GM13977 (cell line): ENCODE data around the gene GTF3C2.
A peak's percentile ranks its signal among the peaks of the same experiment; 100 is the strongest.
"Not testable (repeated sequence)": the region's sequence is repeated elsewhere in the genome, so short reads cannot be mapped to it uniquely, and the experiment has no call there.

Experiments
- DNase-seq: peaks from one replicate; pipeline ENCODE4 v3.0.0; 2012; ENCODE audit warnings: low spot score
- in situ Hi-C: fragments of 300-500 bp; cut with MboI; formaldehyde crosslinking; loops from one replicate; pipeline ENCODE4 v1.12.0; 2022; ENCODE audit warnings: low sequenced_read_pairs, low pct_unique_long_range_greater_than_20kb, mixed read lengths, inconsistent platforms; ENCODE audit not compliant: unreplicated experiment
- TF ChIP-seq, protein P1 (sequence below): IDR thresholded peaks from 2 replicates; pipeline ENCODE4 v1.5.1; 2012; ENCODE audit warnings: mild to moderate bottlenecking, control low read depth; ENCODE audit not compliant: insufficient read depth; ENCODE audit errors: extremely low read depth, missing control alignments

The GTF3C2 gene

DNA sequence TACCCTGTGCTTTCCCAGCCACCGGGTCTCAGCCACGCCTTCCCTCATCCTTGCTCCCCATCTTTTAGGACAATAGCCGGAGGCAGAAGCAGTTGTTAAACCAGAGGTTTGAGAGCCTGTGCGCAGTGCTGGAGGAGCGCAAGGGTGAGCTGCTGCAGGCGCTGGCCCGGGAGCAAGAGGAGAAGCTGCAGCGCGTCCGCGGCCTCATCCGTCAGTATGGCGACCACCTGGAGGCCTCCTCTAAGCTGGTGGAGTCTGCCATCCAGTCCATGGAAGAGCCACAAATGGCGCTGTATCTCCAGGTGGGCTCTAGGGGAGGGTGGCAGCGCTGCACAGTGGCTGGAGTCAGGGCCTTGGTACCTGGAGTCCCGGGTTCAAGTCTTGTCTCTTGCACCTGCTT, 51.0 kb downstream of the GTF3C2 start:
- no peak for DNase-seq
- in situ Hi-C loops, result no loop called here
- TF ChIP-seq, protein P1, sequence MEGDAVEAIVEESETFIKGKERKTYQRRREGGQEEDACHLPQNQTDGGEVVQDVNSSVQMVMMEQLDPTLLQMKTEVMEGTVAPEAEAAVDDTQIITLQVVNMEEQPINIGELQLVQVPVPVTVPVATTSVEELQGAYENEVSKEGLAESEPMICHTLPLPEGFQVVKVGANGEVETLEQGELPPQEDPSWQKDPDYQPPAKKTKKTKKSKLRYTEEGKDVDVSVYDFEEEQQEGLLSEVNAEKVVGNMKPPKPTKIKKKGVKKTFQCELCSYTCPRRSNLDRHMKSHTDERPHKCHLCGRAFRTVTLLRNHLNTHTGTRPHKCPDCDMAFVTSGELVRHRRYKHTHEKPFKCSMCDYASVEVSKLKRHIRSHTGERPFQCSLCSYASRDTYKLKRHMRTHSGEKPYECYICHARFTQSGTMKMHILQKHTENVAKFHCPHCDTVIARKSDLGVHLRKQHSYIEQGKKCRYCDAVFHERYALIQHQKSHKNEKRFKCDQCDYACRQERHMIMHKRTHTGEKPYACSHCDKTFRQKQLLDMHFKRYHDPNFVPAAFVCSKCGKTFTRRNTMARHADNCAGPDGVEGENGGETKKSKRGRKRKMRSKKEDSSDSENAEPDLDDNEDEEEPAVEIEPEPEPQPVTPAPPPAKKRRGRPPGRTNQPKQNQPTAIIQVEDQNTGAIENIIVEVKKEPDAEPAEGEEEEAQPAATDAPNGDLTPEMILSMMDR, result no peak

DNA sequence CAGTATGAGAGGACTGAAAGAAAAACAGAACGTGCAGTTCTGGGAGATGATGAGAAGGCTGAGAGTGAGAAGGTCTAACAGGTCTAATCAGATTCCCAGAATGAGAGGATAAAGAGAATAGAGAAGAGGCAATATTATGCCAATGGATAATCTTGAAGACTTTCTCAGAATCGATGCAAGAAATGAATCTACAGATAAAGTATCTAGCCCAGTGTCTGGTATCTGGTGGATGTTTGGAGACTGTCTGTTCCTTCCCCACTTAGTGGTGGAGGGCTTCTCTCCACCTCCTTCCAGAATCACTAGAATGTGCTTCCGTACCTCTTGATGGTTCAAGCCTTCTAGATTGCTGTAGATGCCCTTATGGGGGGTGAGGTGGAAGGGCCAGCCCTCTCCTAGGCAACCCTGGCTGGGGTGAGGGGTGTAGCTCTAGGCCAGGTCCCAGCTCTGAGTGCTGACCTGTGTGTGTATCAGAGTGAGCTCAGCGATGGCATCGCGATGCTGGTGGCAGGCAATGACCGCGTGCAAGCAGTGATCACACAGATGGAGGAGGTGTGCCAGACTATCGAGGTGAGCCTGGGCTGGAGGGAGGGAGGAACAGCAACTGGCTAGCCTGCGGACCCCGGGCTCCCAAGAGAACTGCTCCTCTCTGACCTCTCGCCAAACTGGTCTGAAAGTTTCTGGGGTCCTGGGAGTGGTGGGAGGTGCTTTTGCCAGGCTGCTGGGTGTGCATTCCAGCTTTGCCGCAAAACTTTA, 51.9 kb downstream of the GTF3C2 start:
- in situ Hi-C loops, result no loop called here
- no peak for DNase-seq
- TF ChIP-seq, protein P1, result no peak

DNA sequence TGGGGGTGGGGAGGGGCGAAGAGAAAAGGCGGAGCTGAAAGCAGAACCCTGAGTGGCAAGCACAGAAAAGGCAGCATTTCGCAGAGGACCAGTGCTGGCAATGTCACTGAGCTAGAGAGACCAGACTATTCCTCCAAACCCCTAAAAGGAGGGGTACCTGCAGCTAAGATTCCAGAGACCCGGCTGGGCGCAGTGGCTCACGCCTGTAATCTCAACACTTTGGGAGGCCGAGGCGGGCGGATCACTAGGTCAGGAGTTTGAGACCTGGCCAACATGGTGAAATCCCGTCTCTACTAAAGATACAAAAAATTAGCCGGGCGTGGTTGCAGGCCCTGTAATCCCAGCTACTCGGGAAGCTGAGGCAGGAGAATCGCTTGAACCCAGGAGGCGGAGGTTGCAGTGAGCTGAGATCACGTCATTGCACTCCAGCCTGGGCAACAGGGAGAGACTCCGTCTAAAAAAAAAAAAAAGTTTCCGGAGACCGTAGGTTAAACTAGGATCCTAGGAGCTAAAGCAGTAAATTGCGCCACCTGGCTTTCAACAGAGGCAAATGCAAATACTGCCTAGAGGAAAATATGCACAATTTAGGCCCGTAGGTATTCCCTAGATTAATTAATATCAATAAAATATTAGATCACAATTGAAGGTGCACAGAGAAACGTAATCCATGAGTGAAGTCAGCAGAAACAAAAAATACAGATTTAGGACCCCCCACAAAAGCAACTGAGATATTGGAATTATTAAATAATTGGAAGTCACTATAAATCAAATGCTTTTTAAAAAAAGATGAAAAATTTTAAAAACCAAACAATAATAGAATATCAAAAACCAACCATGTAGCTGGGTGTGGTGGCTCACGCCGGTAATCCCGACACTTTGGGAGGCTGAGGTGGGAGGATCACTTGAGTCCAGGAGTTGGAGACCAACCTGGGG, 53.2 kb downstream of the GTF3C2 start:
- DNase-seq, result peak; percentile 73
- TF ChIP-seq, protein P1, result peak; percentile 77
- in situ Hi-C loops, result no loop called here

DNA sequence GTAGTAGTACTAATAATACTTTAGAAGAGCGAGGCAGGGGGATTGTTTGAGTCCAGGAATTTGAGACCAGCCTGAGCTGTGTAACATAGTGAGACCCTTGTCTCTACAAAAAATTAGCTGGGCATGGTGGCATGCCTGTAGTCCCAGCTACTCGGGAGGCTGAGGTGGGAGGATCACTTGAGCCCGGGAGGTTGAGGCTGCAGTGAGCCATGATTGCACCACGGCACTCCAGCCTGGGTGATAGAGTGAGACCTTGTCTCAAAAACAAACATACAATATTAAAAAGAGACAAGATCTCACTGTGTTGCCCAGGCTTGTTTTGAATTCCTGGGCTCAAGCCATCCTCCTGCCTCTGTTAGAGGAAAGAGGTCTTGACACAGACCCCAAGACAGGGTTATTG, 56.0 kb downstream of the GTF3C2 start:
- in situ Hi-C loops, DNase-seq: not testable (repeated sequence)

DNA sequence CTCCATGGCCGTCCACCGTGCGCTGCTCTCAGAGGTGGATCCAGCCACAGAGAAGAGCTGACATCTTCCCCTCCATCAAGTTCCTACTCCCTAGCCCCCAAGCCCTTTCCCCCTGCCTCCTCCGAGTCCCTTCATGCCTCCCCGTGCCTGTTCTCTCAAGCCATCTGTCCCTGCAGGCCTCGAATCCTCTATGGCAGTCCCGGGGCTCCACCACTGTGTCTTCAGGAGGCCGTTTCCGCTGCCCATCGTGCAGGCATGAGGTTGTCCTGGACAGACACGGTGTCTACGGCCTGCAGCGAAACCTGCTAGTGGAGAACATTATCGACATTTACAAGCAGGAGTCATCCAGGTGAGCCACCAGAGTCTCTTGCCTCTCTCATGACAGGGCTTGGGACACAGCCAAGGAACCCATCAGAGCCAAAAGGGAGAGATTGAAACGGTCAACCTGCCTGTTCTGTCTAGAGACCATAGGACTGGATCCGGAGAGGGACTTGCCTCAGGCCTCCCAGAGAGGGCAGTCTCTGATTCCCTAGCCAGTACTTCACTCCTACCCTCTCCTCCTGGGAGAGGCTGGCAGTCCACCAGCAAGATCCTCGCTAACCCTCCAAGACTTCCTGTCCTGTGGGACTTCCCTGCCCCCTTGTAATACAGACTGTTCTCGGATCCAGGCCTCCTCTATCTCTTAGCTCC, 58.0 kb downstream of the GTF3C2 start:
- in situ Hi-C loops, result loop anchor here (25.0 kb wide), 2 partner anchors 336 to 461 kb away; partner anchors contain the start of genes DPYSL5 and MAPRE3
- no peak for DNase-seq
- TF ChIP-seq, protein P1, result no peak

DNA sequence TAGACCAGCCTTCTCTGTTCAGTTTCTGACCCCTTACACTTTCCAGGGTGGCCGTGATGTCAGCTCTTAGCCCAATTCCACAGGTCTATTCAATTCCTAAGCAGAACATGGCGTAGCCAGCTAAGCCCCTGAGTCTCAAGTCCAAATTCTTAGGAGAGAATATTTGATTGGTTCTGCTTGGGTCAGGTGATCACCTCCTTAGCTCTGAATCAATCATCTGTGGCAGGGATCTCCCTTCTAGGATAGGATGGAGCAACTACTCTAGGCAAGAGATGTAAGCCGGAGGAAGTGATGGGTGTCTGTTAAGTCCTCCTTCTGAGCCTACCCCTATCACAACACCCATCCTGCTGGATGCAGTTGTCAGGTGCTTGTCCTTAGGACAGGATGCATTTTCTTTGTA, 59.4 kb downstream of the GTF3C2 start:
- no peak for DNase-seq
- in situ Hi-C loops, result loop anchor here (25.0 kb wide), 2 partner anchors 335 to 460 kb away; partner anchors contain the start of genes DPYSL5 and MAPRE3
- TF ChIP-seq, protein P1, result no peak
